Activated CD4-positive, alpha-beta T cell treated with anti-CD3 and anti-CD28 coated beads, Interleukin-2, amount 50 U/mL, for 16 hours (primary cell): ENCODE measurements around the gene CCDC198.

ENCODE experiments used
- DNase-seq: peaks from one replicate; pipeline ENCODE4 v3.0.0-alpha.2; 2020

Gene CCDC198

GRCh38 chr14:57462551-57462950 lies 31.1 kb downstream of the CCDC198 start:
- DNase-seq, result no peak

- DNase-seq, result no peak
Measured at GRCh38 chr14:57461777-57462320, 31.8 kb downstream of the CCDC198 start.

DNA sequence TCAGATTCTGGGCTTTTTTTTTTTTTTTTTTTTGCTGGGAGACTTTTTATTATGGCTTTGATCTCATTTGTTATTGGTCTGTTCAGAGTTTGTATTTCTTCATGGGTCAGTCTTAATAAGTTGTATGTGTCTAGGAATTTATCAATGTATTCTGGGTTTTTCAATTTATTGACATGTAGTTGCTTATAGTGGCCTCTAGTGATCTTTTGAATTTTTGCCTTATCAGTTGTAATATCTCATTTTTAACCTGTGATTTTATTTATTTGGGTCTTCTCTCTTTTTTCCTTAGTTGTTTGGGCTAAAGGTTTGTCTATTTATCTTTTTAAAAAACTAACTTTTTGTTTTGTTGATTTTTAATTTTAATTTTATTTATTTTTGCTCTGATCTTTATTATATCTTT lies 57.7 kb downstream of the CCDC198 start:
- no peak for DNase-seq

DNA sequence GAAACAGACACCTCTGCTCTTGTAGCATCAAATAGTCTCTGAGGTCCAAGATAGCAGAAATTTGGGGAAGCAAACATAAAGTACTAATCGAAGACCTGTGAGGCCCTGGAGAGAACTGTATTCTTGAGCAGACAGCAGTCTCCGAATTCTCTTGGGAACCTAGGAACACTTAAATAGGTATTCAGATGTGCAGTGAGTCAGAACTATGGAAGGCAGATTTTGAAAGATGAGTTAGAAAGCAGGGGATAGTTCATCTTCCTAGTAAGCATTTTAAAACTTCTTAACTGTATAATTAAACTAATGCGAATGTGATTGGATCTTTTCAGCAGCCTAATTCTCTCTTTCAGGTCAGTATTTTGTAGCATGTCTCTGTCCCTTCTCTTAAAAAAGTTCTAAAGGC lies 72.7 kb downstream of the CCDC198 start:
- DNase-seq, result no peak

DNA sequence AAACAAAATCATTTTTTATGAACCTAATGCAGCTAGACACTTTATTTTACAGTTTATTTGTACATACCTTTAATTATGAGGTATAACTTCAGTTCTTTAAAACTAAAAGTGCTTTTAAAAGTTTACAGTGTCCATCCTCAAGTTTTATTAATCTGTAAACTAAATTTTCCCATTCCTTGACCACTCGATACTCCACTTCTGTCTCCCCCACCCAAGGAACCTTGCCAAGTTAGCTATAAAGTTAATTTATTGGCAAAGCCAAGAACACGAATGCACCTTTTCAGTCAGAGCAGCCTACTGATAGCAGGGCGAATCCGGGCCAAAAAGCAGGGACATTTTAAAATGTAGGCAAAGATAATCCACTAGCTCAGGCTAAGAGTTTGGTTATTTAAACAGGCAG lies 73.6 kb downstream of the CCDC198 start:
- no peak for DNase-seq
